HL-60 (cell line): ENCODE results near the gene FBXL17.

Experiments used
- DNase-seq, 2 experiments: peaks; one replicate each; pipeline ENCODE4 v3.0.0-alpha.2; 2010 to 2020; ENCODE audit warnings: low read depth in 1 of 2, low spot score in 1 of 2
- H3K27ac ChIP-seq: fragments of 250-450 bp; sonication (Bioruptor Pico); replicated peaks from 2 replicates; pipeline ENCODE4 v1.5.1; 2020; ENCODE audit warnings: mild to moderate bottlenecking, moderate library complexity
- H3K27me3 ChIP-seq: fragments of 250-450 bp; sonication (Bioruptor Pico); 2 replicates; pipeline ENCODE4 v1.5.1; 2021; ENCODE audit warnings: mild to moderate bottlenecking, moderate library complexity; ENCODE audit not compliant: insufficient read depth, poor library complexity, severe bottlenecking
- H3K4me3 ChIP-seq: replicated peaks from 2 replicates; pipeline ENCODE4 v1.5.1; 2011; ENCODE audit warnings: mild to moderate bottlenecking, control low read depth, low read length; ENCODE audit not compliant: insufficient read depth
- CTCF ChIP-seq: IDR thresholded peaks from one replicate; pipeline ENCODE4 v1.5.1; 2011; ENCODE audit warnings: low read length, control low read depth, inconsistent platforms; ENCODE audit not compliant: insufficient read depth
- GABPA ChIP-seq: IDR thresholded peaks from 2 replicates; pipeline ENCODE4 v1.6.1; 2012; ENCODE audit warnings: low read depth
- POLR2AphosphoS5 ChIP-seq: IDR thresholded peaks from 2 replicates; pipeline ENCODE4 v1.6.1; 2012; ENCODE audit warnings: low read depth
- SPI1 ChIP-seq: IDR thresholded peaks from 2 replicates; pipeline ENCODE4 v1.6.1; 2012; ENCODE audit warnings: low read depth, mild to moderate bottlenecking, borderline replicate concordance
- TF ChIP-seq, protein P1 (sequence below): IDR thresholded peaks from 2 replicates; pipeline ENCODE4 v1.6.1; 2012; ENCODE audit warnings: low read depth; ENCODE audit not compliant: insufficient replicate concordance

Gene FBXL17

GRCh38 chr5:107876261-107876660 is 505.6 kb downstream of the FBXL17 start:
- Histone ChIP-seq H3K4me3 (no peak overlapping the region), H3K27me3 (no peaks in the 10 kb centered on the region), H3K27ac (no peak overlapping the region)
- no peak for DNase-seq
- TF ChIP-seq CTCF (no peak), GABPA (no peak), POLR2AphosphoS5 (no peak)
- TF ChIP-seq, protein P1, sequence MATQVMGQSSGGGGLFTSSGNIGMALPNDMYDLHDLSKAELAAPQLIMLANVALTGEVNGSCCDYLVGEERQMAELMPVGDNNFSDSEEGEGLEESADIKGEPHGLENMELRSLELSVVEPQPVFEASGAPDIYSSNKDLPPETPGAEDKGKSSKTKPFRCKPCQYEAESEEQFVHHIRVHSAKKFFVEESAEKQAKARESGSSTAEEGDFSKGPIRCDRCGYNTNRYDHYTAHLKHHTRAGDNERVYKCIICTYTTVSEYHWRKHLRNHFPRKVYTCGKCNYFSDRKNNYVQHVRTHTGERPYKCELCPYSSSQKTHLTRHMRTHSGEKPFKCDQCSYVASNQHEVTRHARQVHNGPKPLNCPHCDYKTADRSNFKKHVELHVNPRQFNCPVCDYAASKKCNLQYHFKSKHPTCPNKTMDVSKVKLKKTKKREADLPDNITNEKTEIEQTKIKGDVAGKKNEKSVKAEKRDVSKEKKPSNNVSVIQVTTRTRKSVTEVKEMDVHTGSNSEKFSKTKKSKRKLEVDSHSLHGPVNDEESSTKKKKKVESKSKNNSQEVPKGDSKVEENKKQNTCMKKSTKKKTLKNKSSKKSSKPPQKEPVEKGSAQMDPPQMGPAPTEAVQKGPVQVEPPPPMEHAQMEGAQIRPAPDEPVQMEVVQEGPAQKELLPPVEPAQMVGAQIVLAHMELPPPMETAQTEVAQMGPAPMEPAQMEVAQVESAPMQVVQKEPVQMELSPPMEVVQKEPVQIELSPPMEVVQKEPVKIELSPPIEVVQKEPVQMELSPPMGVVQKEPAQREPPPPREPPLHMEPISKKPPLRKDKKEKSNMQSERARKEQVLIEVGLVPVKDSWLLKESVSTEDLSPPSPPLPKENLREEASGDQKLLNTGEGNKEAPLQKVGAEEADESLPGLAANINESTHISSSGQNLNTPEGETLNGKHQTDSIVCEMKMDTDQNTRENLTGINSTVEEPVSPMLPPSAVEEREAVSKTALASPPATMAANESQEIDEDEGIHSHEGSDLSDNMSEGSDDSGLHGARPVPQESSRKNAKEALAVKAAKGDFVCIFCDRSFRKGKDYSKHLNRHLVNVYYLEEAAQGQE = no peak

GRCh38 chr5:107875833-107876232 is 506.1 kb downstream of the FBXL17 start:
- H3K4me3 ChIP-seq = no peak overlapping the region
- TF ChIP-seq, protein P1 = no peak
- TF ChIP-seq GABPA (no peak), SPI1 (no peak), CTCF (no peak), POLR2AphosphoS5 (no peak)
- DNase-seq = no peak
- no peak overlapping the region for H3K27ac ChIP-seq
- H3K27me3 ChIP-seq = no peaks in the 10 kb centered on the region

DNA sequence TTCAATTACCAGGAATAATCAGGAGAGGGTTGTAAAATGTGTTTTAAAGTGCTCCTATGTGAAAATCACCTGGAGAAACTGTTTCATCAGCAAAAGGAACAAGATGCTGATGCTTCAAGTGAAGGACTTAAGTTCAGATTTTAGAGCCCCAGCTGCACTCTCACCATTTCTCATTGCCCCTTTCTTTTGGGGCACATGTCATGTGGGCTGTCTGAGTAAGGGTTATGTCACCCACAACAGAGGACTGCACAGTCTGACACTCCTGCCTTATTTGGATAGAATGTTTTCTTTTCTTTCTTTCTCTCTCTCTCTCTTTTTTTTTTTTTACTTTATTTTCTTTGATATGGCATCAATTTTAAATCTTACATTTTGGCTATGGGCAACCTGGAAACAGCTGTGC is 507.1 kb downstream of the FBXL17 start:
- TF ChIP-seq POLR2AphosphoS5 (no peak), SPI1 (no peak), CTCF (no peak), GABPA (no peak)
- TF ChIP-seq, protein P1 = no peak
- Histone ChIP-seq H3K27me3 (no peaks in the 10 kb centered on the region), H3K27ac (no peak overlapping the region), H3K4me3 (no peak overlapping the region)
- DNase-seq = no peak
